HL-60/S4 (cell line): ENCODE measurements around the gene CHRND.

Source experiments
- in situ Hi-C: fragments of 300-500 bp; cut with MboI; formaldehyde crosslinking; loops from 2 replicates; pipeline ENCODE4 v1.14.3; 2022; ENCODE audit warnings: low sequenced_read_pairs

Gene CHRND

GRCh38 chr2:232525791-232526371 is at the start of gene CHRND:
Gene CHRND, plus strand, starts transcription at chr2:232526160. Its CDS starts 56 bp downstream, at chr2:232526216.
- in situ Hi-C loops = no loop called here

GRCh38 chr2:232476791-232477190 is 49.2 kb upstream of the CHRND start:
- in situ Hi-C loops = no loop called here

GRCh38 chr2:232477751-232478510 is 48.0 kb upstream of the CHRND start:
- in situ Hi-C loops = no loop called here

DNA sequence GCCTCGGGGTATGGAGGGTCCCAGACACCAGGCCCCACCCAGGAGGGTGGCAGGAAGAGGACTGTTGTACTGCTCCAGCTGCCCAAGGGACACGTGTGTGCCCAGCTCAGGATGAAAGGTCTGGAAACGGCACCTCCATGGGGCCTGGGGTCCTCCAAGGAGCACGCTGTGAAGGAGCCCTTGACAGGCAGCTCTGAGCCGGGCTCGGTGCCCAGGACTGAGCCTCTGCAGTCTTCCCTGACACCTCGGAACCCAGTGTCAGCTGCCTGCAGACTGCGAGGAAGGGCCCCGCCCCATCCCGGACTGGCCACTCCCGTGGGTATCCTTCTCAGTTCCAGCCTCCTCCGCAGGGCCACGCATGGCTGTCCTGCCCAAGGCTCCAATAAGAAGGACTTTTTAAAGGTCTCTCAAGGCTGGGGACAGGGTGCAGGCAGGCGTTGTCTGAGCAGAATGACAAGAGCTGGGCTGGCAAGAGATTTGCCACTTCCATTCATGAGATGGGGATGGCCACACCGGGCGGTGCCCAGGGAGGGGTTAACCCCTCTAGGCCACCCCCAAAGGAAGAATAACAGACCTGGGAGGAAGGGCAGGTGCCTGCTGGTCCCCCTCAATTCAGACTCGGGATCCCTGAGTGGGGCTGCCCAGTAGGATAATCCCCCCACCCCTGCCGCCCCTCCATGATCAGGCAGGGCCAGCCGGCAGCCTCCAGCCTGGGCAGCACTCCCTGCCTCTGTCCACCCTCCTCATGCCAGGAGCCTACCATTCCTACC is 47.2 kb upstream of the CHRND start:
- in situ Hi-C loops = no loop called here

DNA sequence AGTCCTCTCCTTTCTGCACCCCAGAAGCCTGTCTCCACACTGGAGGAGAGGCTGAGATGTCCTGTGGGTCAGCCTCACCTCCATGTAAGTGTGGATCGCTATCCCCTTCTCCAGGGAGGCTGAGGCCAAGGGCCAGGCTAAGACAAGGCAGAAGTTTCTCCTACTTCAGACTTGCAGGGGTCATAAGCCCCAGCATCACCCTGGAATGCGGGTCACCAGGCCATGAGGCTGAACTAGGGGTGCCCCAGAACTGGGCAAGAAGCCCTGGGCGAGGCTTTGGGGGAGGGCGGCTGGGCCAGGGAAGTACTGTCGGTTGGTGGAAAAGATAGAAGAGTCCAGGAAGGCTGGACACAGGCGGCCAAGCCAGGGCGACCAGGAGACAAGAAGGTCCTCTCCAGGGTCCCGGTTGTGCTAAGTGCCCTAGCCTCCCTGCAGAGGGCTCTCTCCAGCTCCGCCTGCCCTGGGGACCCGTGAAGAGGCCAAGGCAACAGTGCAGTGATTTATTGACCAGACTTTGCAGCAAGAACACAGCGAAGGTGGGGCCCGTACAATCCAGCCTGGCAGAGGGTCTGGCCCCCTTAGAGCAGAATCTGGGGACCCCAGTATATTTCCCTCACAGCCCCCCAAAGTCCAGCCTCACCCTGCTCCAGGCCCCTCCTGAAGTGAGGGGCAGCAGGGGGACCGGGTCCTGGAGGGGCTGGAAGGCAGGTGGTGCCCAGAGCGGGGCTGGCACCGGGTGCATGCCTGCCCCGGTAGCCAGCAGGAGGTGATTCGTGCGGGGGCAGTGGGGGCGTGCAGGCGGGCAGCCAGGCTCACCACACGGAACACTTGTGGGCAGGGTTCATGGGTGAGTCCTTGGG is 46.4 kb upstream of the CHRND start:
- in situ Hi-C loops = no loop called here

DNA sequence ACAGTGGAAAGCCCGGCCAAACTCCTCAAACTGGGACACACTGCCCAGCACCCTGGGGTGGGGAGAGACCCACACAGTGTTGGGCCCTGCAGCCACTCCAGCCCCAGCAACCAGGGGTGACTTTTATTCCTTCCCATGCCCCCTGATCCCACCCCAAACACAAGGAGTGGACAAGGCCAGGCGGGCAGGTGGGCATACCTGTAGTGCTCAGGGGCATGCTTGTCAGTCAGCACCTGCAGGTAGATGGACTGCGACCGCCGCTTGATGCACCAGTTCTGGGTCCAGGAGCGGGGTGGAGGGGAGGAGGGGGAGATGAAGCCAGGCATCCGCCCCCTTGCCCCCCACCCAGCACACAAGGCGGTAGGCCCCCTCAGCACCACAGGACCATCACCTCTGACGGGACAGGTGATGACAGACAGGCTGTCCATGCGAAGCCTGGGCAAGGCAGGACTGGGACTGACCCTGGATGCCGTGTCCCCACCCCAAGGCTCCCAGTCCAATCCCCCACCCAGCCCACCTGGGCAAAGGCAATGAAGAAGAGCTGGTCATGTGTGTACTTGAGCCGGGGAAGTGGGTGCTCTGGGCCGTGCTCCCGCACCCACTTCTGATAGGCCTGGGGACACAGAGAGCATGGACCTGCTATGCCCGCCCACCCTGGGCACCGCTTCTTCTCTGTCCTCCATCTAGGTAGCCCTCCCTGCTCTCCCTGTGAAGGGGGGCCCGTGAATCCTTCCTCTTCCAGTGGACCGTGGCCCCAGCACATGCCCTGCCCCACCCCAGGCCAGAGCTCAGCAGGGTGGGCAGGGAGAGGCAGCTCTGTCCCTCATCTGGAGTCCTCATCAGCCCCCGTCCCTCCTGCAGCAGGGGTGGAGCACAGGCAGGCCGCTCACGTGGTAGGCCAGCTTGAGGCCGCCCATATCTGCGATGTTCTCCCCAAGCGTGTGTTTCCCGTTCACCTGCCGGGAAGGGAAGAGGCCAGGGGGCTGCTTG is 45.5 kb upstream of the CHRND start:
- in situ Hi-C loops = no loop called here

DNA sequence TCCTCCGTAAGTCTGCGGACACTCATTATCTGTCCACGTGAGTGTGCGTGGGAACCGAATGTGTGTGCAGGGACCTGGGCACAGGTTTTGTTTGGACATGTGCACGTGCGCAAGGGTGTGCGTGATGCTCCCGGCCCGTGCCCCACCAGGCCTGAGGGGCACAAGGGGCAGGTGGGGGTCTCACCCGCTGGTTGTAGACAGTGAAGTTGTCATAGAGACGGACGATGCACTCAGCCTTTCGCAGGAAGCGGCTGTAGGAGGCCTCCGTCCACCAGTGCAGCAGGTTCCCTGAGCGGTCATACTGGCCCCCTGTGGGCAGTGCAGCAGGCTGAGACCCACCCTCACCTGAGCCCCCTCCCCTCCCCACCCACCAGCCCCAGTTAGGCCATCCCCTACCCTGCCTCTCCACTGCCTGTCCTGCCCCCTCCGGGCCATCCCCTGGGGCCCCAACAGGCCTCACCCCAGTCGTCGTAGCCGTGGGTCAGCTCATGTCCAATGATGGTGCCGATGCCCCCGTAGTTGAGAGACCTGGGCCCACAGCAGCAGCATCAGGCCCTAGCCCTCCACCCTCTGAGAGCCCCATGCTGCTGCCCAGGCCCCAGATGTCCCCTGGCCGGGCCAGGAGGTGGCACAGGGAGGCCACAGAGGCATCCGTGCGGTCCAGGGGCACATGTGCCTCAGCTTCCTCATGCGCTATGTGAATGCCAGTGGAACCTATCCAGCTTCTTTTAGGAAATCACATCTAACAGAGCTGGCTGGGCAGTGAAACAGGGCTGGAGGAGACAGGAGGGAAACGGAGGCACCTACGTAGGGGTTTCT is 44.4 kb upstream of the CHRND start:
- in situ Hi-C loops = no loop called here

GRCh38 chr2:232482301-232483238 is 43.4 kb upstream of the CHRND start:
- in situ Hi-C loops = no loop called here

GRCh38 chr2:232483311-232483922 is 42.5 kb upstream of the CHRND start:
- in situ Hi-C loops = no loop called here

GRCh38 chr2:232483923-232484627 is 41.9 kb upstream of the CHRND start:
- in situ Hi-C loops = no loop called here

- in situ Hi-C loops = no loop called here
These were observed 41.2 kb upstream of the CHRND start for GRCh38 chr2:232484628-232485347.

- in situ Hi-C loops = no loop called here
These were observed 40.6 kb upstream of the CHRND start for GRCh38 chr2:232485348-232485756.

DNA sequence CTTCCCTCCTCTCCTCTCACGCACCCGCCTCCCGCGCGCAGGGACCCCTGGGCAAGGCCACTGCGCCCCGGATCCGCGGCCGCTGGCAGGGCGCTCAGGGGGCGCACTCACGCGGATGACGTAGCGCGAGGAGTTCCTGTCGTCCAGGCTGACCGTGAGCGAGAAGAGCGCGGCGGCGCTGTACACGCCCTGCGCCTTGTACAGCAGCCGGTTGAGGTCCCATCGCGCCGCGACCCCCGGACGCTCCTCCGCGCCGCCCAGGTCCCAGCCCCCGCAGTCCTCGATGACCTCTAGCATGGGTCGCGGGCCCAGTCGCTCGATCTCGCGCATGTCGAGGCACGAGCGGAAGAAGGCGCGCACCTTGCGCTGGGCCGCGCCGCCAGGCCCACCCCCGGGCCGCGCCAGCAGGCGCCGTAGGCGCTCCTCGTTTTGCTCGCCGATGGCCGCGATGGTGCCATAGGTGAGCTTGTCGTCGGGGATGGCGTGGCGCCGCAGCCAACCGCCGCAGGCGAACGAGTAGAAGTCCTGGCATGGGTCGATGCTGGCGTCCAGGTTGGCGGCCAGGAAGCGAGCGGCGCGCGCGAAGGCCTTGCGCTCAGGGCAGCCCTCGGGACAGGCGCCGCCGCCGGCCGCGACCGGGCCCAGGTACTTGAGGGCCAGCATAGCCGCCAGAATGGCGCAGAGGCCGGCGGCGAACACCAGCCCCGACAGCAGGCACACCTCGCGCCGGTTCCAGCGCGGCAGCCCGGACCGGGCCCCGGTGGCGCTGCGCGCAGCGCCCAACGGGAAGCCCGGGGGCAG is 40.0 kb upstream of the CHRND start:
- in situ Hi-C loops = no loop called here

- in situ Hi-C loops = no loop called here
These were observed 39.2 kb upstream of the CHRND start for GRCh38 chr2:232486558-232487384.
